Sigmoid colon (tissue), 7 donors: ENCODE results near the gene GGA1. TPM values are rescaled to one million over a fixed set of nuclear protein-coding genes. Genes with fewer than 3 reads are reported as not detected.

Source experiments
- DNase-seq: peaks from one replicate; pipeline ENCODE4 v3.0.0-alpha.2; 2019
- H3K27ac ChIP-seq, 4 donors: fragments of 200-600 bp; sonication (generic); one replicate each; pipeline ENCODE4 v1.5.1; 2016 to 2019; ENCODE audit warnings: mild to moderate bottlenecking in 1 of 4
- H3K27me3 ChIP-seq, 3 donors: fragments of 200-600 bp; sonication (generic); one replicate each; pipeline ENCODE4 v1.5.1; 2019; ENCODE audit warnings: mild to moderate bottlenecking in 1 of 3
- H3K36me3 ChIP-seq, 4 donors: fragments of 200-600 bp; sonication (generic); one replicate each; pipeline ENCODE4 v1.5.1; 2016 to 2019
- H3K4me1 ChIP-seq, 4 donors: fragments of 200-600 bp; sonication (generic); one replicate each; pipeline ENCODE4 v1.5.1; 2017 to 2019
- H3K4me3 ChIP-seq, 4 donors: fragments of 200-600 bp; sonication (generic); one replicate each; pipeline ENCODE4 v1.5.1; 2017 to 2019; ENCODE audit warnings: mild to moderate bottlenecking in 2 of 4, moderate library complexity in 1 of 4
- H3K9me3 ChIP-seq, 4 donors: fragments of 200-600 bp in 3 of 4; sonication (generic) in 3 of 4; one replicate each; pipeline versions ENCODE4 v1.5.1 to v1.6.1; 2013 to 2019
- CTCF ChIP-seq, 4 experiments: fragments of 450-650 bp in 3 of 4; fragments of 200-600 bp in 1 of 4; IDR thresholded peaks; one replicate each; pipeline ENCODE4 v1.5.1; 2016 to 2019; ENCODE audit warnings: antibody characterized with exemption in 4 of 4, mild to moderate bottlenecking in 3 of 4, moderate library complexity in 2 of 4
- EP300 ChIP-seq, 4 donors: sonication (generic); formaldehyde crosslinking; IDR thresholded peaks; one replicate each; pipeline ENCODE4 v1.6.1; 2017; ENCODE audit warnings: antibody characterized with exemption in 4 of 4
- POLR2A ChIP-seq, 2 donors: fragments of 450-650 bp; IDR thresholded peaks; one replicate each; pipeline ENCODE4 v1.6.1; 2016; ENCODE audit warnings: antibody characterized with exemption in 2 of 2, mild to moderate bottlenecking in 2 of 2, moderate library complexity in 2 of 2
- POLR2AphosphoS5 ChIP-seq, 4 donors: sonication (generic); formaldehyde crosslinking; IDR thresholded peaks; one replicate each; pipeline ENCODE4 v1.6.1; 2017; ENCODE audit warnings: antibody characterized with exemption in 4 of 4
- WGBS, 2 donors: extraction: QIAGEN DNeasy Blood & Tissue Kit; methylation state at CpG; one replicate each; pipeline ENCODE4 v1.1.7; 2013; 5-methylcytosine and 5-hydroxymethylcytosine counted together
- intact Hi-C: fragments of 100-400 bp; cut with DNase I; formaldehyde crosslinking; loops from one replicate; pipeline ENCODE4 v1.15.1; 2023
- polyA plus RNA-seq, 3 donors: library from polyadenylated mRNA; stranded (reverse); fragments of 200-250 nt; gene quantifications; one replicate each; pipeline ENCODE4 v1.2.3, GENCODE V29; 2013
- total RNA-seq, 4 donors: library from RNA; depleted of rRNA; stranded (reverse); fragments of >200 nt; gene quantifications; one replicate each; pipeline ENCODE4 v1.1.0, GENCODE V29; 2016
- donor health status: healthy with polysubstance abuse.
- donor health status: Bipolar disorder and iron deficiency.
- donor health status: healthy.

The GGA1 gene
- total and polyA plus RNA-seq, 7 donors: 25.2 to 77.4 (median 41.3) TPM

- intact Hi-C loops: no loop called here
- DNase-seq: no peak
- Histone ChIP-seq H3K36me3 (no peaks in the 10 kb centered on the region), H3K9me3 (no peaks in the 10 kb centered on the region), H3K27me3 (no peaks in the 10 kb centered on the region), H3K4me3 (no peak overlapping the region), H3K4me1 (no peaks in the 10 kb centered on the region), H3K27ac (no peak overlapping the region)
- TF ChIP-seq POLR2A (IDR thresholded peaks at IDR 0.05) (no peak), EP300 (IDR thresholded peaks at IDR 0.05) (no peak), CTCF (IDR thresholded peaks at IDR 0.05) (no peak), POLR2AphosphoS5 (IDR thresholded peaks at IDR 0.05) (no peak)
- WGBS, 2 donors: 87 to 91% methylated on average over 10 of the region's 10 CpGs
Observed at GRCh38 chr22:37575490-37576003, 33.1 kb upstream of the GGA1 start.

DNA sequence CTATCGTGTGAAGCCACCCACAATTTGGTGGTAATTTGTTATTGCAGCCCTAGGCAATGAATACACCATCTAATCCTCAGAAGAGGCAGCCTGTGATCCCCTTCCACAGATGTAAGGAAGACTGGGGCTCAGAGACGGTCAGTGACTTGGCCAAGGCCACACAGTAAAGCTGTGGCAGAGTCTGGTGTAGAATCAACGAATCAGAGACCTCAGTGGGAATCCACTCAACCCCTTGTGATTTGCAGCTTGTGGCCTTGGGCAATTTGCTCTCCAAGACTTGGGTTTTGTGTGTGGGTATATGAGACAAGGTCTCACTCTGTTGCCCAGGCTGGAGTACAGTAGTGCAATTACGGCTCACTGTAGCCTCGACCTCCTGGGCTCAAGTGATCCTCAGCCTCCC, 30.6 kb upstream of the GGA1 start:
- Histone ChIP-seq H3K27ac (no peak overlapping the region), H3K4me3 (no peak overlapping the region), H3K4me1 (peaks cover 0 to 11% (median 3%) of the 10 kb centered on the region in 4 donors), H3K36me3 (no peaks in the 10 kb centered on the region), H3K9me3 (no peaks in the 10 kb centered on the region), H3K27me3 (no peaks in the 10 kb centered on the region)
- intact Hi-C loops: no loop called here
- 89 to 92% methylated on average over 5 of the region's 5 CpGs for WGBS, 2 donors
- no peak for DNase-seq
- TF ChIP-seq EP300 (IDR thresholded peaks at IDR 0.05) (no peak), CTCF (IDR thresholded peaks at IDR 0.05) (no peak), POLR2AphosphoS5 (IDR thresholded peaks at IDR 0.05) (no peak), POLR2A (IDR thresholded peaks at IDR 0.05) (no peak)

DNA sequence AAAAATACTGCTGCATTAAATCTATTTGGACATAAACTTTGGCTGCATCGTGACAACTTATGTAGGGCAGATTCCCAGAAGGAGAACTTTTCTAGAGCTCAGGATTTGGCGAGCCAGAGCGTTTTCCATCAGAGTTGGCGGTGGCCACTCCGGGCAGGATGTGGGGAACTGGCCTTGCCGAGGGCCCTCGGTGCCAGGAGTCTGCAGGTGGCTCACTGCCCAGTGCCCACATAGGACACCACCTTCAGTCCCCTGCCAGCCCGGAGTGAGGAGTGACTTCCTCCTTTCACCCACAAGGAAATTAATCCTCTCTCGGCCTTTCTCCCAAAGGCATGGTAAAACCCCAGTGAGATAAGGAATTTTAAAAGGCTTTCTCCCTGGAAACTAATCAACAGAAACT, 27.1 kb upstream of the GGA1 start:
- Histone ChIP-seq H3K27ac (no peak overlapping the region), H3K9me3 (no peaks in the 10 kb centered on the region), H3K4me3 (no peak overlapping the region), H3K4me1 (peaks cover 0 to 11% (median 3%) of the 10 kb centered on the region in 4 donors), H3K36me3 (no peaks in the 10 kb centered on the region), H3K27me3 (no peaks in the 10 kb centered on the region)
- TF ChIP-seq EP300 (IDR thresholded peaks at IDR 0.05): no peak
- 5 to 20% methylated on average over 9 of the region's 9 CpGs for WGBS, 2 donors
- DNase-seq: no peak
- intact Hi-C loops: no loop called here

DNA sequence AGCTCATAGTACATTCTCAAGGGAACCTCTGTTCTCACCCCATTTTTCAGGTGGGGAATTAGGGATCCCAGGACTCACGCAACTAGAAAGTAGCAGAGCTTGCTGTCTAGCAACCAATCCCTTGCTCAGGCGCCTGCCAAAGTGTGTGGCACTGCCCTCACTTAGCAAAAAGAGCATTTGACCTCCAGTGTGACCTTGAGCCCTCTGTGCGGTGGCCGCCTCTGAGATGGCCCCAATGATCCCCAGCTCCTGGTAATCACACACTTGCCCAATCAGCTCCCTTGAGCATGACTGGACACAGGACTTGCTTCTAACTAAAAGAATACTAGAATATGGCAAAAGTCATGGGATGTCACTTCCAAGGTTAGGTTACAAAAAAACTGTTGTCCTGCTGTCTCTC, 26.1 kb upstream of the GGA1 start:
- 72 to 94% methylated on average over 4 of the region's 4 CpGs for WGBS, 2 donors
- Histone ChIP-seq H3K4me3 (no peak overlapping the region), H3K9me3 (no peaks in the 10 kb centered on the region), H3K4me1 (peaks cover 0 to 11% (median 3%) of the 10 kb centered on the region in 4 donors), H3K36me3 (no peaks in the 10 kb centered on the region), H3K27me3 (no peaks in the 10 kb centered on the region), H3K27ac (no peak overlapping the region)
- intact Hi-C loops: no loop called here
- no peak for DNase-seq
- TF ChIP-seq CTCF (IDR thresholded peaks at IDR 0.05): no peak
- no peak for TF ChIP-seq EP300 (IDR thresholded peaks at IDR 0.05)
- TF ChIP-seq POLR2AphosphoS5 (IDR thresholded peaks at IDR 0.05): no peak
- TF ChIP-seq POLR2A (IDR thresholded peaks at IDR 0.05): no peak

DNA sequence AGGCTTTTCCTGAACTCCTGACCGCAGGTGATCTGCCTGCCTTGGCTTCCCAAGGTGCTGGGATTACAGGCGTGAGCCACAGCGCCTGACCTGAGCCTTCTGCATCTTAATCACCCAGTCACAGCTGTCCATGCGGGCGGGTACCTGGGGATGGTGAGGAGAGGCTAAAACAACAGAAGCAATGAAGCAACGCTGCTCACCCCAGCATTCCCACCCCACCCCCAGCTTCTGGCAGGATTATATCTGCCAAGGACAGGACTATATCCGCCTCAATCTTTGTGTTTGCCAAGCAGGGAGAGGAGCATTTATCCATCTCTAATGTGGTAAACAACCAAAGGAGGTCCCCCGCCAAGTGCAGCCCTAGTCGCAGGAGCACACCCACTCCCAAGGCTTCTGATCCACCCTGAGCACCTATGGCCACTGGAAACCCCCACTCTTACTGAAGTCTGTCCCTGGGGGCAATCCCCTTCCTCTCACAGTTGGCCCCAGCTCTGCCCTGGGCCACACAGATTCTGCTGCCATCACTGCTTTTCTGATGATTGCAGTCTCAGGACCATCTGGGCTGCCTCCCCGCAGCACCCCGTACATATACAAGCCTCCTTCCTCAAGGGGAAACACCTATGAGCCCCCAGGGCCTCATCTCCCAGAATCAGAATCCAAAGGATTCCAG, 20.0 kb upstream of the GGA1 start:
- WGBS, 2 donors: 17 to 64% methylated on average over 11 of the region's 11 CpGs
- H3K27me3 ChIP-seq: peaks cover 0 to 8% (median 0%) of the 10 kb centered on the region in 3 donors
- intact Hi-C loops: no loop called here
- H3K27ac ChIP-seq: no peak overlapping the region
- peaks cover 0 to 8% (median 4%) of the 10 kb centered on the region in 4 donors for H3K4me1 ChIP-seq
- TF ChIP-seq POLR2AphosphoS5 (IDR thresholded peaks at IDR 0.05) (no peak), POLR2A (IDR thresholded peaks at IDR 0.05) (no peak), EP300 (IDR thresholded peaks at IDR 0.05) (no peak), CTCF (IDR thresholded peaks at IDR 0.05) (no peak)
- H3K4me3 ChIP-seq: no peak overlapping the region
- no peaks in the 10 kb centered on the region for H3K36me3 ChIP-seq
- no peaks in the 10 kb centered on the region for H3K9me3 ChIP-seq
- DNase-seq: no peak
